GM21423 (cell line): ENCODE data around the gene MTHFD2.
"Not testable (repeated sequence)": the region's sequence is repeated elsewhere in the genome, so short reads cannot be mapped to it uniquely, and the experiment has no call there.

Experiments used
- ATAC-seq: cut with Tn5 transposase; IDR thresholded peaks from one replicate; pipeline ENCODE4 v1.9.1; 2021; ENCODE audit warnings: mild to moderate bottlenecking, moderate library complexity; ENCODE audit not compliant: unreplicated experiment

The MTHFD2 gene

DNA sequence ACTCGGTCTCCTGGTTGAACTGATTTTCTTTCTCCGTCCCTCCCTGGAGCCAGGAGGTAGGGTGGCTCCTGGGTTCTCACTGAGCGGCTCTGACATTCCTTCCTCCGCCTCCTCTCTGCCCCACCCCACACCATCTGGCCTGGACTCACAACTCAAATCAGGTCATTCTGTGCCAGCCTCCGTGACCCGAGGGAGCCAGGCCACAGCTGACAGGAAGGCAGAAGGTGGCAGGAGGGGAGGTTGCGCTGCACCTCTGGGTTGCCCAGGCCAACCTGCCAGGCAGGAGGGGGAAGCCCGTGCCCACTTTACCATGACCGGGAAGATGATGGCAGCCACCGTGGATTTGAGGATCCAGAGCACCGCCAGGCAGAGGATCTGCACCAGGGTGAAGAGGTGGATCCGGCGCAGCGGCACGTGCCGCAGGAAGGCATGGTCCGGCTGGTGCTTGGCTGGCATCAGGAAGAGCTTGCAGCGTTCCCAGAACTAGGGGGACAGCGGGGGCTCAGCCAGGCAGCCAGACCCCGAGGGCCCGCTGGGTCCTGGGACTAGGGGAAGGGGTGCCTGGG is 28.3 kb downstream of the MTHFD2 start:
- ATAC-seq: no peak

- ATAC-seq: no peak
Observed at GRCh38 chr2:74227646-74228045, 29.2 kb downstream of the MTHFD2 start.

DNA sequence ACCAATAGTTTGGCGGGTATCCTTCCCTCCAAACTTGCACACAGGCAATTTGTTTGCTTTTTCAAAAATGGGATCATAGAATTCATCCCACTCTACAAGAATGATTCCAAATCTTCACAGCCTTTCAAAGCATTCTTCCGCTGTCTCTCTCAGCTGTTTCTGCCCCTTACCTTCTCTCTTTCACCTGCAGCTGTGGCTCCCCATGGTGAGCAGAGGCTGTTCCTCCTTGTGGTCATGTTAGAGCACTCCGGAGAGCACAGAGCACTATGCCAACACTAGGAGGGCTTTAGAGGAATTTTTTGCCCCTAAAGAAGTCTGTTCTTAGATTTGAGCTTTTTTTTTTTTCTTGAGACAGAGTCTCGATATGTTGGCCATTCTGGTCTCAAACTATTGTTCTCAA is 30.4 kb downstream of the MTHFD2 start:
- ATAC-seq: no peak

DNA sequence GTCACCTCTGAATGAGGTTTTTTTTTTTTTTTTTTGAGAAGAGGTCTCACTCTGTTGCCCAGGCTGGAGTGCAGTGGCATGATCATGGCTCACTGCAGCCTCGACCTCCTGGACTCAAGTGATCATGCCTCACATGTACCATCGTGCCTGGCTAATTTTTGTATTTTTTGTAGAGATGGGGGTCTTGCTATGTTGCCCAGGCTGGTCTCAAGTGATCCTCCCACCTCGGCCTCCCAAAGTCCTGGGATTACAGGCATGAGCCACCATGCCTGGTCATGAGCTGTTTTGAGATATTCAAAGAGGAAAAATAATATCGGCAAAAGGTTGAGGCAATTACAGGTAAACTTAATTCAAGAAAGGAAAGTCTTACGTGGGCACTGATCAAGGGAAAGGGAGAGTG is 31.4 kb downstream of the MTHFD2 start:
- ATAC-seq: not testable (repeated sequence)

DNA sequence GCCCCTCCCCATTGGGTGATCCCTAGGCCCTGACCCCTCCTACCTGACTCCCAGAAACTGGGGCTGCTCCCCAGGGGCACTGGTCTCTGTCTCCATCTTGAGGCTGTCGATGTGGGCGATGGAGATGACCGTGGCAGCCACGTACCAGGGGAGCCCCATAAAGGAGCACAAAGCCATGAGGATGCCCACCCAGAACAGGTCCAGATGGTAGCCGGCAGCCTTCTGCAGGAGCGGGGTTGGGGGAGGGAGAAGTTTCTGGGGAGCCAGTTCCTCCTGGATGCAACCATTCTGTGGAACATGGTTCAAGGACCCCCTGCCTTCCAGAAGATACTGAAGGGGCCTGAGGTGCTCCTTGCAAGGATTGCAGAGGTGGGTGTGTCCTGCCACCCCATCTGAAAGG is 34.0 kb downstream of the MTHFD2 start:
- ATAC-seq: no peak

DNA sequence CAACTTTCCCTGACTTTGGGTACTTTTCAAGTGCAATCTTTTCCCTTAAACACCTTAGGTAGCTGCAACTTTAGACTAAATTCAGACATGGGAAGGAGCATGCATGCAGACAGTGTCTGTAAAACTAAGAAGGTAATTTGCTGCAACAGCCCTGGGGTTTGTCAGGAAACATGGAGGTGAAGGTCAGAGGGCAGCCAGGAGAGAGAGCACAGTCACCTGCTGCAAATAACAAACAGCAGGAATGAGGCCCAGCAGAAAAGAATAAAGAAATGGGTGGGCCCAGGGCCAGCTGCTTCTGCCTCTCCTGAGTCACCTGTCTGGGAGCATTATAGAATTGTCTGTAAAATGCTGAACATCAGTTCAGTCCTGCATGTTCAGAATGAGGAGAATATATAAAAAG is 35.2 kb downstream of the MTHFD2 start:
- no peak for ATAC-seq

DNA sequence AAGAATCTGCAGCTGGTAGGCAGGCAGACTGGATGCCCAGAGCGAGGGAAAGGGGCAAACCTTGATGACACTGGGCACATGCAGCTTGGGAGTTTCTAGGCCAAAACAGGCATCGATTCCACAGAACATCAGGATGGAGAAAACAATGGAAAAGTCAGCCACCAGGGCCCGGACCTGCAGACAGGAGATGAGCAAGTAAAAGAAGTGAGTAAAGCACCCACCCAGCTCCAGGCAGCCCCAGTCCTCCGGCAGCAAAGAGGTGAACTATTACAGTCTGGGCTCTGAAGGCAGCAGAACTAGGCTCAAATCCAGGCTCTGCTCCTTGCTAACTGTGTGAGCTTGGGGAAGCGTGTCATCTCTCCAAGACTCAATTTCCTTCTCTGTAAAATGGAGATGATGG is 36.6 kb downstream of the MTHFD2 start:
- ATAC-seq: no peak

DNA sequence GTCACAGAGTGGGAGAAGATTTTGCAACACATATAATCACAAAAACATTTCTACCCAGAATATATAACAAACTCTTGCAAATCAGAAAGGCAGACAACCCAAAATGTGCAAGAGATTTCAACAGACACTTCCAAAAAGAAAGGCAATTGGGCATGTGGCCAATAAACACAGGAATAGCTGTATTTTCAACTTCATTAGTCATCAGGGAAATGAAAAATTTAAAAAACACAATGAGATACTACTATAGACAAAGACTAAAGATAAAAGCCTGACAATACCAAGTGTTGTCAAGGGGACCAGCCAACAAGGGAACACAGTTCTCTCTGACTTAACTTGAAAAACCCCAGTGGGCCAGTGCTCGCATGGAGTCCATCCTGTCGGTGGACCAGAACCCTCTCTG is 40.5 kb downstream of the MTHFD2 start:
- ATAC-seq: no peak

GRCh38 chr2:74239346-74239745 is 40.9 kb downstream of the MTHFD2 start:
- no peak for ATAC-seq

DNA sequence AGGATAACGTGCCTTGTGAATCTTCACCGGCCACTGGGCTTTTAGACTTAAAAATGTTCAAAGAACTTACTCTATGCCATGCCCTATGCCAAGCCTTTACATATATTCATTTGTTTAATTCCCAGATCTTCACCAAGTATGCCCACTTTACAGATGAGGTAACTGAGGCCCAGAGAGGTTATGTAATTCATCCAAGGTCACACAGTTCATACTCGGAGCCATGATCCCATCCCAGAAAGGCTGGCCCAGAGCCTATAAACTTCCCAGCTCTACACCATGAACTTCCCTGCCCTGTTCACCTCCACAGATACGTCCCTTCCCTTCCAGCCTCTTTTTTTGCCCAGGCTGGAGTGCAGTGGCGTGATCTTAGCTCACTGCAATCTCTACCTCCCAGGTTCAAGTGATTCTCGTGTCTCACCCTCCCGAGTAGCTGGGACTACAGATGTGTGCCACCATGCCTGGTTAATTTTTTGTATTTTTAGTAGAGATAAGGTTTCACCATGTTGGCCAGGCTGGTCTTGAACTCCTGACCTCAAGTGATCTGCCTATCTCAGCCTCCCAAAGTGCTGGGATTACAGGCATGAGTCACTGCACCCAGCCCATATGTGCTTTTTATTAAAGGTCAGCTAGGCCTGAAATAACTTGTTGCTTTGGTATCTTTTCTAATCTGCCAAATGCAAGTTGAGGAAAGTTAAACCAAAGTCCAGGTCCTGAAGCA is 44.1 kb downstream of the MTHFD2 start:
- no peak for ATAC-seq

GRCh38 chr2:74244286-74244685 is 45.9 kb downstream of the MTHFD2 start:
- ATAC-seq: no peak

GRCh38 chr2:74246496-74247195 is 48.2 kb downstream of the MTHFD2 start:
- no peak for ATAC-seq

- no peak for ATAC-seq
Observed at GRCh38 chr2:74249406-74250122, 51.1 kb downstream of the MTHFD2 start.

DNA sequence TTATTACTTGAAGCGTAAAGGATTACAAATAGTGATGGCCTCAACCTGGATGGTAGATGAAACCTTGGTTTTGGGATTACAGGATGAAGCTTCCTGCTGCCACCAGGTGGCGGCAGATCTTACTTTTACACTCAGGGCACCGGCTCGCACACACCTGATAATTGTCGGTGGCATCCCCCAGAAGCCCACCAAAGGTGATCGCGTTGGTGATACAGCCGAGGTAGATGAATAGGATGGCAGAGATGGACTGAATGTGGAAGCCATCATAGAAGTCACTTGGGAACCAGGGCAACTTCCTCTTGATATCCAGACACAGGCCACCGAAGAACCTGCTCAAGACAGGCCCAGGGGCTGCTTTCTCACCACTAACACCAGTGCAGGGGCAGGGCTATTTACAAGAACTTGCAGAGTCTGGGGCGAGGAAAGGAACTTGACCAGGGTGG is 51.8 kb downstream of the MTHFD2 start:
- no peak for ATAC-seq

- no peak for ATAC-seq
Observed at GRCh38 chr2:74252036-74252435, 53.6 kb downstream of the MTHFD2 start.

GRCh38 chr2:74252862-74253261 is 54.4 kb downstream of the MTHFD2 start:
- ATAC-seq: no peak

- no peak for ATAC-seq
Observed at GRCh38 chr2:74253306-74253970, 55.0 kb downstream of the MTHFD2 start.

DNA sequence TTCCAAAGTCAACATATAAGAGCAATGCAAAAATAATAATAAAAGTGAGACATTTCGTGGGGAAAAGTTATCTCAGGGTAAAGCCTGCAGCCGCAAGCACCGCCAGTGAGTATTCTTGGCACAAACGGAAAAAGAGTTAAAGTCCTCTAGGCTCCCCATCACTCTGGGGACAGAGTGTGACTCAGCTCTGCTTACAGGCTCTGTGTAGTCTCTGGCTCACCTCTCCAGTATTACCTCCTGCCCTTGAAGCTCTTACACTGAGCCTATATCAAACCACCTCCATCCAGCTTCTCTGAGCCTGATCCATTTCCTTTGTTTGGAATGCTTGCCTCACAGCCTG is 55.5 kb downstream of the MTHFD2 start:
- ATAC-seq: no peak

DNA sequence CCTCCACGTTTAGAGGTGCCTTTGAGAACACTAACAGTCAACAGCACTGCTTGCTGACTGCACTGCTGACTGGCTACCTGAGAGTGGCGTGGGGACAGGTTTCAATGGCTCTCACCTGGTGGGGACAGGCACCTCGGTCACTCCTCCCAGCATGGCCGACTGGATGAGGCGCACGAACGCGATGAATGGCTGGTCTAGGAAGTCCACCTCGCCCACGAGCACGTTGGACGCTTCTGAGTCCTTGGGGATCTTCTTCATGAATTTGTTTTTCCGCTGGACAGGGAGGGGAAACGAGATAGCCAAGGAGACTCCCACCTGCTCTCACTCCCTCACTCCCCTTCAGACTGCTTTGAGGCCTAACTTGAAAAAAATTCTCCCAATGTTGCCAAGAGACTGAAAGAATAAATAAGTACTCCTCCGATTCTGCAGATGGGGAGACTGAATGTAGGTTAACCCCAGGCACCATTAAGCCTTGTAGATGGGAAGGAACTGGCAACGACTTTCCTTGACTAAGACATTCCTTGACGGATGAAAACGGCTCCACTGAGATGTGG is 57.3 kb downstream of the MTHFD2 start:
- ATAC-seq: no peak

DNA sequence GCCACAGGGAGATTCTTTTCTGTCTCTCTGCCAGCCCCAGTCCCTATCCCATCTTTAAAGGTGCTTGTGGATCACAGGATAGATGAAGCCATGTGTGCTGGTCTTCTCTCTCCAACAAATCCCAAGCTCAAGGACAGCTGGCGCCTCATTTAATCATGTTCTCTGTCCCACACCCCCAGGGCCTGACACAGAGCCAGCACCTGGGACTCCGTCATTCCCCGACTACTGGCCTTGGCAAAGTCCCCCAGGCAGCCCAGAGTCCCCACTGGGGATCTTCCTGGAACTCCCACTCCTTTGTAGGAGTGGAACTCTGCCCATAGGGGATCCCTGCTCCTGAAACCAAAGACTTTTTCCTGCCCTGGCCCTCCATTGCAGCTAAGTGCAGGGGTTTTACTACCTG is 60.8 kb downstream of the MTHFD2 start:
- no peak for ATAC-seq

GRCh38 chr2:74259733-74260132 is 61.3 kb downstream of the MTHFD2 start:
- ATAC-seq: no peak
